ENCODE measurements around the gene IL26. TPM values are rescaled to one million over a fixed set of nuclear protein-coding genes. Genes with fewer than 3 reads are reported as not detected.

The IL26 gene
- total RNA-seq, 1 donor from 2014 or later: 2.5 TPM

DNA sequence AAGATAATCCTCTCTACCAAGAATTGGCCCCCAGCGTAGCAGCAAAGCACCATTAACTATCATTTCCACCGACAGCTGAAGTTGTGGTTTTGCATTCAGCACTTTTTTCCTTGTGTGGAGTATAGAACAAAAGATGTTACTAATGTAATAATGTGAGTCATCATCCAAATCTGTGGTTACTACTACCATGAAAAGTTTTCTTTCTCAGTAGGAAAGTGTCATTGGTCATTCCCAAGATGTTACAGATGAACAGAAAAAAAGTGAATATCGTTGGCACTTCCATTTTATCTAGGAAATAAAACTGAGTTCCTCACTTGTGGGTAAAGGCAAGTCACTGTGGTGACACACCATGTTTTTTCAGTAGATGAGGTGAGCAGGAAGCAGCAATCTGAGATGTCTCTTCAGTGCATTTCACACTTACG is 35.8 kb downstream of the IL26 start:
- Mint-ChIP-seq H3K4me1 (ENCODE audit: low read depth) (peaks cover 3% of the 10 kb centered on the region), H3K36me3 (ENCODE audit: low read depth) (peaks cover 5% of the 10 kb centered on the region), H3K9me3 (ENCODE audit: low read depth) (no peaks in the 10 kb centered on the region), H3K27ac (ENCODE audit: unreplicated experiment) (no peak overlapping the region), H3K27me3 (ENCODE audit: low read depth) (peaks cover 37% of the 10 kb centered on the region), H3K4me3 (ENCODE audit: unreplicated experiment) (no peak overlapping the region)
- DNase-seq (ENCODE audit: low spot score): no peak
- TF ChIP-seq, protein P1, sequence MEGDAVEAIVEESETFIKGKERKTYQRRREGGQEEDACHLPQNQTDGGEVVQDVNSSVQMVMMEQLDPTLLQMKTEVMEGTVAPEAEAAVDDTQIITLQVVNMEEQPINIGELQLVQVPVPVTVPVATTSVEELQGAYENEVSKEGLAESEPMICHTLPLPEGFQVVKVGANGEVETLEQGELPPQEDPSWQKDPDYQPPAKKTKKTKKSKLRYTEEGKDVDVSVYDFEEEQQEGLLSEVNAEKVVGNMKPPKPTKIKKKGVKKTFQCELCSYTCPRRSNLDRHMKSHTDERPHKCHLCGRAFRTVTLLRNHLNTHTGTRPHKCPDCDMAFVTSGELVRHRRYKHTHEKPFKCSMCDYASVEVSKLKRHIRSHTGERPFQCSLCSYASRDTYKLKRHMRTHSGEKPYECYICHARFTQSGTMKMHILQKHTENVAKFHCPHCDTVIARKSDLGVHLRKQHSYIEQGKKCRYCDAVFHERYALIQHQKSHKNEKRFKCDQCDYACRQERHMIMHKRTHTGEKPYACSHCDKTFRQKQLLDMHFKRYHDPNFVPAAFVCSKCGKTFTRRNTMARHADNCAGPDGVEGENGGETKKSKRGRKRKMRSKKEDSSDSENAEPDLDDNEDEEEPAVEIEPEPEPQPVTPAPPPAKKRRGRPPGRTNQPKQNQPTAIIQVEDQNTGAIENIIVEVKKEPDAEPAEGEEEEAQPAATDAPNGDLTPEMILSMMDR (IDR thresholded peaks at IDR 0.05): no peak

DNA sequence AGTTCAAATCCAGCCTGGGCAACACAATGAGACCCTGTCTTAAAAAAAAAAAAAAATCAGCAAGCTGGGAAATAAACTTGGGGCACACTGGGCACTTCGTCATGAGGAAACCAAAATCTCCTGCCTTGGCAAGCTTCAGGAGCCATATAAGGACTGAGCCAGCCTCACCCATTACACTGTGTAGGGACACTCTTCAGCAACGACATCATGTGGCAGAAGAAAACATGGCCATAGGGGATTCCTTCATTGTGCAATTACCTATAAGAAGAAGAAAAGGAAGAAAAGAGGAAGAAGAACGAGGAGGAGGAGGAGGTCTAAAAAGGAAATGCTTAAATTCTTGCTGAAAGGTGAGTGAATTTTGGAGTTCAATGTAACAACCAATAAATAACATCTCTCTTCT is 40.0 kb downstream of the IL26 start:
- no peak overlapping the region for H3K27ac Mint-ChIP-seq (ENCODE audit: unreplicated experiment)
- H3K36me3 Mint-ChIP-seq (ENCODE audit: low read depth): peaks cover 5% of the 10 kb centered on the region
- TF ChIP-seq, protein P1 (IDR thresholded peaks at IDR 0.05): no peak
- H3K4me1 Mint-ChIP-seq (ENCODE audit: low read depth): peaks cover 3% of the 10 kb centered on the region
- H3K27me3 Mint-ChIP-seq (ENCODE audit: low read depth): peaks cover 34% of the 10 kb centered on the region
- H3K9me3 Mint-ChIP-seq (ENCODE audit: low read depth): no peaks in the 10 kb centered on the region
- H3K4me3 Mint-ChIP-seq (ENCODE audit: unreplicated experiment): no peak overlapping the region
- DNase-seq (ENCODE audit: low spot score): no peak

DNA sequence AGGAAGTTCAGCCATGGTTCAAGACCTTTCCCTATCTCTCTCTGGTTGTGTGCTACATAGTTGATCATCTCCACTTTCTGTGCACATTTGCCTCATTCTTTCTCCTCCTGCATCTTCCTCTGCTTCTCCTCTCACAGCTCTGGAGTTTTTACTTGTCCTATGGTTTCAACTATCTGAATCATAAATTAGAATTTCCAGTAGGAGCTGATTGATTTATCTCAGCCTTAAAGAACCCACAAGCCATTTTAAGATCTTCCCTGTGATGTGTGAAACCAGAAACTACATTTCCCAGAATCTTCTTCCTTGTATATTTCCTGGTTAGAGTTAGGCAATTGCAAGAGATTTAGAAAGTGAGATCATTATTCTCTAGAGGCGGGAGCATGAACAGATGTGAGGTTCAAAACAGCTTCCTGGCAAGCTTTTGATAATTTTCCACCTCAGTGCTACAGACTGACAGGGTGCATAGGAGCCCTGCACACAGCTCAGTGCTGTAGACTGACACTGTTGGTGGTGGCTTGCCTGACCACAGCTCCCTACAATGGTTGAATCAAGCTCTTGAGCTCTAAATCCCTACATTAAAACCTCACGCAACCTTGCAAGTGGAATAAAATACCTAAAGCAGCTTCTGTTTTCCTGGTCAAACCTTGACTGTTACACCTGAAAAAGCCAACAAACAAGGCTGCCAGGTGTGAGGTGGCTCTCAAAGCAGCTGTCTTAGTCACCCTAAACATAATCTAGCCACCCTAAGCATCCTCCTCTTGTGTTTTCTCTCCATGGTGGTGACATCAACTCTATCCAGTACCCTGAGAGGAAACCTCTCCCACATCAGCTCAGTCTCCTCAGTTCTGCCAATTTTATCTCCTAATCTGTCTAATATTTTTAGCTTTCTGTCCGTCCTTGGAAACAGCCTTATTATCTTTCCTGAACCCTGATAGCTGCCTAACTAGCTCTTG is 44.5 kb downstream of the IL26 start:
- H3K36me3 Mint-ChIP-seq (ENCODE audit: low read depth): peaks cover 2% of the 10 kb centered on the region
- peaks cover 14% of the 10 kb centered on the region for H3K4me1 Mint-ChIP-seq (ENCODE audit: low read depth)
- H3K9me3 Mint-ChIP-seq (ENCODE audit: low read depth): no peaks in the 10 kb centered on the region
- TF ChIP-seq, protein P1 (IDR thresholded peaks at IDR 0.05): no peak
- no peak overlapping the region for H3K27ac Mint-ChIP-seq (ENCODE audit: unreplicated experiment)
- H3K4me3 Mint-ChIP-seq (ENCODE audit: unreplicated experiment): no peak overlapping the region
- DNase-seq (ENCODE audit: low spot score): no peak
- peaks cover 16% of the 10 kb centered on the region for H3K27me3 Mint-ChIP-seq (ENCODE audit: low read depth)

DNA sequence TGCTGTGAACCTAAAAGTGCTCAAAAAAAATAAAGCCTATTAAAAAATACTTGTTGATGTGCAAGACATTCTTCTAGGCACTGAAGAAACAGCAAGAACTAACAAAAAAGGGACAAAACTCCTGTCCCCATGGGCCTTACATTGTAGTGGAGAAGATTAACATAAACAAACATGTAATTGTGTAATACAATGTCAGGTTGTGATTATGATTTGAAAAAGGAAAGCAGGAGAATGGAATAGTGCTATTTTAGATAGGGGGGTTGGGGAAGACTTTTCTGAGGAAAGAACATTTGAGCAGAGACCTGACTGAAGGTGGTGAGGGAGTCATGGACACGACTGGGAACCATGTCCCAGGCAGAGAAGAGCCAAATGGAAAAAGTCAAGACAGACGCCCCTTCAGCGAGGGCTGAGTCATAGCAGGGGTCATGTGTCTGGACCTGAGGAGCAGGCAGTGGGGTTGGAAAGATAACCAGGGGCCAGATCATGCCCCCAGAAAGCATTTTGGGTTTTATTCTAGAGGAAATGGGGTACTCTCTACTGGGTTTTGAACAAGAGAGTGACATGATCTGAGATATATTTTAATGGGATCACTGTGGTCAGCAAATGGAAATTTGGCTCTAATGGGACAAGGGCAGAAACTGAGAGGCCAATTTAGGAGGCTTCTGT is 46.7 kb downstream of the IL26 start:
- Mint-ChIP-seq H3K27me3 (ENCODE audit: low read depth) (peaks cover 3% of the 10 kb centered on the region), H3K36me3 (ENCODE audit: low read depth) (peaks cover 2% of the 10 kb centered on the region), H3K9me3 (ENCODE audit: low read depth) (no peaks in the 10 kb centered on the region), H3K27ac (ENCODE audit: unreplicated experiment) (no peak overlapping the region), H3K4me1 (ENCODE audit: low read depth) (peaks cover 14% of the 10 kb centered on the region), H3K4me3 (ENCODE audit: unreplicated experiment) (no peak overlapping the region)
- DNase-seq (ENCODE audit: low spot score): no peak
- TF ChIP-seq, protein P1 (IDR thresholded peaks at IDR 0.05): no peak

DNA sequence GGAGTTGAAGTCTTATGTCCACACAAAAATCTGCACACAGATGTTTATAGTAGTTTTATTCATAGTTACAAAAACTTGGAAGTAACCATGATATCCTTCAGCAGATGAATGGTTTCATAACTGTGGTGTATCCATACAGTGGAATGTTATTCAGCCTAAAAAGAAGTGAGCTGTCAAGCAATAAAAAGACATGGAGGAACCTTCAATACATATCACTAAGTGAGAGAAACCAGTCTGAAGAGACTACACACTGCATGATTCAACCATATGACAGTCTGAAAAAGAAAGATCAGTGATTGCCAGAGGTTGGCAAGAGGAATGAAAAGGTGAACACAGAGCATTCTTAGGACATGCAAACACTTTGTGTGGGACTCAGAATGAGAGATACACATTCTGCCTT is 47.4 kb downstream of the IL26 start:
- Mint-ChIP-seq H3K27ac (ENCODE audit: unreplicated experiment) (no peak overlapping the region), H3K36me3 (ENCODE audit: low read depth) (peaks cover 2% of the 10 kb centered on the region), H3K4me3 (ENCODE audit: unreplicated experiment) (no peak overlapping the region), H3K4me1 (ENCODE audit: low read depth) (peaks cover 14% of the 10 kb centered on the region), H3K27me3 (ENCODE audit: low read depth) (peaks cover 3% of the 10 kb centered on the region), H3K9me3 (ENCODE audit: low read depth) (no peaks in the 10 kb centered on the region)
- DNase-seq (ENCODE audit: low spot score): no peak
- TF ChIP-seq, protein P1 (IDR thresholded peaks at IDR 0.05): no peak

Data from chondrocyte (in vitro differentiated cells).